Pancreas (tissue), 10 donors: ENCODE data around the gene GGTLC1. TPM values are rescaled to one million over a fixed set of nuclear protein-coding genes. Genes with fewer than 3 reads are reported as not detected.
"Not testable (repeated sequence)": the region's sequence is repeated elsewhere in the genome, so short reads cannot be mapped to it uniquely, and the experiment has no call there.

ENCODE experiments used
- ATAC-seq, 4 donors: fragments of 200-7000 bp; cut with Tn5 transposase; one replicate each; pipeline versions ENCODE4 v1.8.0 to v1.9.1; 2020; ENCODE audit warnings: mild to moderate bottlenecking in 4 of 4, moderate library complexity in 4 of 4
- DNase-seq, 6 donors: peaks; one replicate each; pipeline ENCODE4 v3.0.0-alpha.2; 2020
- FAIRE-seq: peaks from 2 replicates; lab custom pipeline; 2012; peaks lifted over from hg19 to GRCh38; lab: Jason Lieb, UNC
- H3K27ac ChIP-seq, 4 donors: fragments of 200-600 bp; sonication (generic); 1 replicate in 3 of 4; 2 replicates in 1 of 4; pipeline versions ENCODE4 v1.5.0 to v1.8.0; 2020
- H3K27me3 ChIP-seq, 4 donors: fragments of 200-600 bp; one replicate each; pipeline ENCODE4 v1.8.0; 2021
- H3K36me3 ChIP-seq, 3 donors: fragments of 200-600 bp; sonication (generic) in 1 of 3; one replicate each; pipeline versions ENCODE4 v1.5.0 to v1.8.0; 2020 to 2021
- H3K4me1 ChIP-seq, 3 donors: fragments of 200-600 bp; one replicate each; pipeline ENCODE4 v1.8.0; 2021
- H3K4me3 ChIP-seq, 4 donors: fragments of 200-600 bp; sonication (generic) in 2 of 4; one replicate each; pipeline versions ENCODE4 v1.5.0 to v1.8.0; 2020 to 2021
- H3K9me3 ChIP-seq, 4 donors: fragments of 200-600 bp; one replicate each; pipeline ENCODE4 v1.8.0; 2021
- CTCF ChIP-seq, 4 donors: fragments of 200-600 bp; sonication (generic) in 3 of 4; IDR thresholded peaks; one replicate each; pipeline versions ENCODE4 v1.5.0 to v1.8.0; 2021; ENCODE audit warnings: antibody characterized with exemption in 4 of 4
- WGBS, 2 donors: extraction: QIAGEN DNeasy Blood & Tissue Kit; methylation state at CpG; one replicate each; pipeline ENCODE4 v1.1.7; 2013; 5-methylcytosine and 5-hydroxymethylcytosine counted together
- intact Hi-C, 3 donors: fragments of 100-400 bp; cut with DNase I; formaldehyde crosslinking; loops; one replicate each; pipeline versions ENCODE4 v1.11.1 to v1.14.2; 2022
- polyA plus RNA-seq, 2 donors: library from polyadenylated mRNA; stranded (reverse); fragments of 200-250 nt; gene quantifications; one replicate each; pipeline ENCODE4 v1.2.3, GENCODE V29; 2013
- total RNA-seq, 6 donors: library from RNA; stranded (reverse); fragmentation: NEBNext Ultra II Directional in 4 of 6; extraction: Animal tissue kit (Norgen Biotek cat#: 25700) in 4 of 6; gene quantifications; one replicate each; pipeline versions ENCODE4 v1.2.1 to v1.2.4, GENCODE V29; 2021 to 2023
- donor health status: healthy with polysubstance abuse.
- donor health status: DM: no; HTN: no; CAD: no; lungs with moderate emphysema.
- donor health status: DM: no; HTN: no; CAD: no.
- donor health status: control.
- donor health status: control.
- donor health status: Bipolar disorder and iron deficiency.
- donor health status: DM: yes; HTN: yes; CAD: no.
- donor health status: DM: no; HTN: no; CAD: no.
- donor health status: DM: no; HTN: no; CAD: no.
- donor health status: DM: yes; HTN: yes; CAD: no.

The GGTLC1 gene
- total and polyA plus RNA-seq, 8 donors = 0.19 to 1.0 (median 0.33) TPM; not detected in 3

- FAIRE-seq, ATAC-seq, H3K27ac ChIP-seq, H3K9me3 ChIP-seq, H3K4me1 ChIP-seq, H3K36me3 ChIP-seq, intact Hi-C loops, DNase-seq, H3K4me3 ChIP-seq, H3K27me3 ChIP-seq: not testable (repeated sequence)
- 21 to 22% methylated on average over 8 to 9 of the region's 12 CpGs for WGBS, 2 donors
- TF ChIP-seq CTCF (IDR thresholded peaks at IDR 0.05) = peak in 1 of 4 donors; percentile 7
These were observed 4.0 kb downstream of the GGTLC1 start for GRCh38 chr20:23984476-23985023.

- H3K9me3 ChIP-seq, FAIRE-seq, intact Hi-C loops, H3K4me3 ChIP-seq, H3K4me1 ChIP-seq, H3K36me3 ChIP-seq, ATAC-seq, H3K27me3 ChIP-seq: not testable (repeated sequence)
- peak overlapping the region; percentile 51 to 77 (median 62) for H3K27ac ChIP-seq
- DNase-seq = peak in 2 of 6 donors; percentile 39 to 41
- 47 to 56% methylated on average over 8 to 9 of the region's 11 CpGs for WGBS, 2 donors
These were observed 6.2 kb downstream of the GGTLC1 start for GRCh38 chr20:23982112-23983018.

GRCh38 chr20:23981526-23981925, 7.1 kb downstream of the GGTLC1 start:
- H3K36me3 ChIP-seq, H3K4me1 ChIP-seq, DNase-seq, H3K4me3 ChIP-seq, H3K9me3 ChIP-seq, ATAC-seq, FAIRE-seq, H3K27me3 ChIP-seq, intact Hi-C loops: not testable (repeated sequence)
- 70 to 73% methylated on average over 5 of the region's 5 CpGs for WGBS, 2 donors
- H3K27ac ChIP-seq = peak overlapping the region in 3 of 4 donors; percentile 47 to 77 (median 71)

- intact Hi-C loops, H3K4me1 ChIP-seq, H3K4me3 ChIP-seq, H3K27me3 ChIP-seq, ATAC-seq, H3K36me3 ChIP-seq, FAIRE-seq, H3K9me3 ChIP-seq: not testable (repeated sequence)
- peak in 5 of 6 donors; percentile 27 to 79 (median 59) for DNase-seq
- WGBS, 2 donors = 49 to 68% methylated on average over 11 of the region's 11 CpGs
- H3K27ac ChIP-seq = peak overlapping the region in 3 of 4 donors; percentile 47 to 77 (median 71)
These were observed 7.6 kb downstream of the GGTLC1 start for GRCh38 chr20:23981014-23981413.

- H3K9me3 ChIP-seq, H3K27me3 ChIP-seq, FAIRE-seq, intact Hi-C loops, H3K36me3 ChIP-seq, DNase-seq, H3K4me1 ChIP-seq, H3K4me3 ChIP-seq: not testable (repeated sequence)
- H3K27ac ChIP-seq = peak overlapping the region in 1 of 4 donors; percentile 60
- ATAC-seq = peak in 1 of 4 donors; percentile 46
- WGBS, 2 donors = 61 to 72% methylated on average over 15 to 17 of the region's 17 CpGs
These were observed 8.4 kb downstream of the GGTLC1 start for GRCh38 chr20:23979899-23980811.

GRCh38 chr20:23979380-23979779, 9.2 kb downstream of the GGTLC1 start:
- DNase-seq, H3K4me3 ChIP-seq, ATAC-seq, H3K36me3 ChIP-seq, H3K27me3 ChIP-seq, H3K9me3 ChIP-seq, H3K4me1 ChIP-seq, FAIRE-seq, intact Hi-C loops: not testable (repeated sequence)
- peak overlapping the region in 1 of 4 donors; percentile 30 for H3K27ac ChIP-seq
- WGBS, 2 donors = 66 to 78% methylated on average over 3 to 6 of the region's 6 CpGs

- H3K4me1 ChIP-seq, H3K27me3 ChIP-seq, intact Hi-C loops, H3K4me3 ChIP-seq, DNase-seq, H3K27ac ChIP-seq, H3K9me3 ChIP-seq, H3K36me3 ChIP-seq, FAIRE-seq: not testable (repeated sequence)
- 41 to 52% methylated on average over 5 to 6 of the region's 6 CpGs for WGBS, 2 donors
- ATAC-seq = peak in 1 of 4 donors; percentile 47
These were observed 10.1 kb downstream of the GGTLC1 start for GRCh38 chr20:23978457-23978856.
